HG02870 (cell line): ENCODE data around the gene FXYD6.
"Not testable (repeated sequence)": the region's sequence is repeated elsewhere in the genome, so short reads cannot be mapped to it uniquely, and the experiment has no call there.

ENCODE experiments used
- ATAC-seq: cut with Tn5 transposase; IDR thresholded peaks from one replicate; pipeline ENCODE4 v1.9.1; 2021; ENCODE audit warnings: mild to moderate bottlenecking, moderate library complexity; ENCODE audit not compliant: unreplicated experiment

Gene FXYD6, protein sequence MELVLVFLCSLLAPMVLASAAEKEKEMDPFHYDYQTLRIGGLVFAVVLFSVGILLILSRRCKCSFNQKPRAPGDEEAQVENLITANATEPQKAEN

DNA sequence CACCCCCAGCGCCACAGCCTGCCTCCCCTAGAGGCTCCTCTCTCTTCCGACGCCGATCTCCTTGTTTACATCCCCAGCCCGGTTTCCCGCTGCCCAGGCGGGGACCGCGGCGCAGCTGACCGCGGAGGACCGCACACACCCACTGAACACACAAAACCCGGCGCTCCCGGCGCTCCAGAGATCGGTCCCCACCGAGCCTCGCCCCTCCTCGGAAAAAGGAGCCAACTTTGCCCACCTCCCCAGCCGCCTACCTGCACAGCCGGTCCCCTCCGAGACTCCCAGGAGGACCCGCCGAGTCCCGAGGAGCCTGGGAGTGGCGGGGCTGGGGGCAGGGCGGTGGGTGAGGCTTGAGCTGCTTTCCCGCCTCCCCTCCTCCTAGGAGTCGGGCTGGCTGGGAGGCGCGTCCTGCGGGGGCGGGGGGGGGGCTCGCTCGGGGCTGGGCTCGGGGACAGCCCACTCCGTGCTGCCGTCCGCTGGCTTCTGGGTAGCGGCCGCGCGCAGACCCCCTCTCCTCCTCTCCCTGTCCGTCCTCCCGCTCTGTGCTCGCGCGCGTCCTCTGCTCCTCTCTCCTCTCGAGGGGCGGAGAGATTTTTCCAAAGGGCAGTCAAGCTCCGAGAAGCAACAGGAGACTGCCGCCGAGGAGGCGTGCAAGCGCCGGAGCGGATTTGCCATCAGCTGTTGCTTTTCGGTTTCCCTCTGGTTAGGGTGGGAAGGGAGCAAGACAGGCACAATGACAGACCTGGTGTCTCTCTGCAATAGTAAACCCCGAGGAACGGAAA, at the start of gene FXYD6:
TSS of gene FXYD6 (minus strand) at position 318 of the 779 bp plus-strand sequence. CDS start 33,882 bp downstream, outside the sequence.
- ATAC-seq, result no peak

DNA sequence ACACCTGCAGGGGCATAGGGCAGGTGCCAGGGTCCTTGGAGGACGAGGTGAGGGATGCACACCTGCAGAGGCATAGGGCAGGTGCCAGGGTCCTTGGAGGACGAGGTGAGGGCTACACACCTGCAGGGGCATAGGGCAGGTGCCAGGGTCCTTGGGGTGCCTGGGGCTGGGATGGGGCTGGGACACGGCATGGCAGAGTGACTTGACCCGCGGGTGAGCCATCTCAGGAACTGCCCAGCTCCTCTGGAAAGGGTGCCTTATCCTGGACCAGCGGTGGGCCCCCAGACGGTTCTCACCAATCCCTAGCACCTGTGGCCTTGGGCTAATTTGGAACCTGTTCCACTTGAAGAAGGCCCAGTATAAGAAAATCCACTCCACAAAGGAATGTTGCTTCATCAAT, 49.7 kb upstream of the FXYD6 start:
- ATAC-seq, result not testable (repeated sequence)

DNA sequence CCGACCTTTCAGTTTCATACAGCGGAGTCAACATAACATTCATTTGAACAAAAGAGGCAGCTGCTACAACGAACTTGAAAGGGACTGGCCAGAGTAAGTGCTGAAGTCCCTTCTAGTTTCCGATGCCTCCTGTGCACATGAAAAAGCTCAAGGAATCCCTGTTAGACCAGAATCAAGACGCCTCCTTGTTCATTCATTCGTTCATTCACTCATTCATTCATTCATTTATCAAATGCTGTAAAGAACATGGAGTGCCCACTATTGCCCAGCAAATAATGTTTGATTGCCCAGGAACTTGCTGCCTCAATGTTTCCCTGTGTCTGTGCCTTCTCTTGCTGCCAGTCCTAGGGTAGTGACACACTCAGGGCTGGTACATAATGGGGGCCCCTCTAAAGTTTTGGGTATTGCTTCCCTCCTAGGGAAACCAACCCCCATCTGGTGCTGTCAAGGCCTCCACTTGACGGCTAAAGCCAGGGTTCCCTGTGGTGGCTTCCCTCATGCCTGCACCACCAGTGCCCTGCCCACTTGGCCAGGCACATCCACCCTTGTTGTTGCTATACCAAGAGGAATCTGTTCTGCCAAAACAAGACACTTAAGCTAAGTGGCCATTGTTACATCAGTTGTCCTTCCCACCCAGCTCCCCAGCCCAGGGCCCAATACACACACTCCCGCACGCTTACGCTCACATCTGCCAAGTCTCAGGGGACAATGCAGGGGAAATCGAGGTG, 48.9 kb upstream of the FXYD6 start:
- ATAC-seq, result no peak

DNA sequence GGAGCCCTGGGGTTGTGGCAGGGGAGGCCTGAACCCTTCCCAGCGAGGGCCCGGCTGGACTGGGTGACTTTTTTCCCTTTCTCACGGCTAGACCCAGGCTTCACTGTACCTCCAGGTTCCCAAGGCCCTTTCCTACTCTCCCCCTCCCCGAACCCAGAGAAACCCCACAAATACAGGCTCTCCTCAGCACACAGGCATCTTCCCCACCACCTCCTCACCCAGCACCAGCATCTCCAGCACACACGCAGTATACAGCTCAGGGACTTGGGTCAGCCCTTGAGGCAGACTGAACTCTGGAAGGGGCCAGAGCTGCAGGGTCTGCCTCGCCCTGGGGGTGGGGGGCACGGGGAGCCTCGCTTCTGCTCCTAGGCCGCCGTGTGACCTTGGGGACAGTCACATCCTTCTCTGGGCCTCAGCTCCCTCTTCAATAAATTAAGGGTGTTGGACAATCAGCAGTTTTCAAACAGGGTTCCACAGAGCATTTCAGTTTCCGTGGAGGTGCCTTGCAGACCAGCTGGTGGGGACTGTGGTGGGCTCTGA, 48.2 kb upstream of the FXYD6 start:
- no peak for ATAC-seq

DNA sequence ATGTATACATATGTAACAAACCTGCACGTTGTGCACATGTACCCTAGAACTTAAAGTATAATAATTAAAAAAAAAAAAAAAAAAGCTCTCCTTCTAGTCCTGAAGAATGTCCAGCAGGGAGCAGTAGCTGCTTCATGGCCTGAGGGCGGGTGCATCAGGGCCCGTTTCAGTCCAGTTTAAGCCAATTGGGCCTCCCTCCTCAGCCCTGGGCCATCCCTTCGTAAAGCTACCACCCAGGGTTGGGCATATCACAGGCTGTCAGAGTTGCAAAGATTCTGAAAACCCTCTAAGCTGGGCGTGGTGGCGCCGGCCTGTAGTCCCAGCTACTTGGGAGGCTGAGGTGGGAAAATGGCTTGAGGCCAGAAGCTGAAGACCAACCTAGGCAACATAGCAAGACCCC, 47.3 kb upstream of the FXYD6 start:
- ATAC-seq, result no peak

DNA sequence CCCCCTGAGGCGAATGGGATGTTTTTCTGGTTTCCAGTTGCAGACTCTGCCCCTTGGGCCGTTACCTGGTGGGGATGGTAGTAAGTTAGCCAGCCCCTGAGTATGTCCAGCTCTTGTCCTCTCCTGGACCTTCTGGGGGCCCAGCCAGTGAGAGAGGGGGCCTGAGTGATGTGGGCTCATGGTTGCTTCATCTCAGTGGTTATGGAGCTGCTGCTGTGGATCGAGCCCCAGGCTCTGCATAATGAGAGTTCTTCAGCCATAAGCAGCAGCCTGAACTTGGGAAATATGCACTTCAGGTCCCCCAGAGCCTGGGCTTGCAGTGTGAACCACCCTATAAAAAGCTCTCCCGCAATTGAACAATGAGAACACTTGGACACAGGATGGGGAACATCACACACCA, 46.8 kb upstream of the FXYD6 start:
- no peak for ATAC-seq

DNA sequence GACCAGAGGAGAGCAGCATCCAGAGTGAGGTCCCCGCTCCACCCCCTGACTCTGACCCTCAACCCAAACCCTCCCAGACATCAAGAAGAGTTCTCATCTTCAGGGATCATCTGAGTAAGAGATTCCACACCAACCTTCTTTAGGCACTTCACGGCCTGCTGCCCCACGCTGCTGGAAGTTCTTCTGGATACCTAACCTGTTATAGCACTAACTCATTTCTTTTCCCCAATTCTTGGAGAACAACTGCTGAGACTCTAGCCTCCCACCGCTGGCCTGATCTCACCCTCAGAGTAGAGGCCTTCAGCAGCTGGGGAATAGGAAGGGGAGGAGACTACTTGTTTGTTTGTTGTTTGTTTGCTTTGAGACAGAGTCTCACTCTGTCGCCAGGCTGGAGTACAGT, 45.4 kb upstream of the FXYD6 start:
- no peak for ATAC-seq

DNA sequence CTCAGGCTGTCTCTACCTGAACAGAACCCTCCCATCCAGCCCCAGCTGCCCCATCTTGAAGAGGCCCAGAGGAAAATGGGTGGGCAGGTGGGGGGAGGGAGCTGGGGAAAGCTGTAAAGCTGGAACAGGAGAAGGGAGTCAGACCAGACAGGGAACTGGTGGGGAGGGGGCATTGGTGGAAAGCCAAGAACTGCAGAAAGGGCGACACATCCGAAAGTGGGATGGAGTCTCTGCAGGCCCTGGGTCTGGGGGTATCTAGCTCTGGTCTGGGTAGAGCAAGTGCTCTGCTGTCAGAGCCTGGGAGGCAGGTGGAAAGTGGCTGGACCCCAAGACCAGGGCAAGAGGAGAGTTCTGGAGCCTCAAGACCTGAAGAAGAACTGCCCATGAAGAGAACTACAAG, 45.0 kb upstream of the FXYD6 start:
- no peak for ATAC-seq

DNA sequence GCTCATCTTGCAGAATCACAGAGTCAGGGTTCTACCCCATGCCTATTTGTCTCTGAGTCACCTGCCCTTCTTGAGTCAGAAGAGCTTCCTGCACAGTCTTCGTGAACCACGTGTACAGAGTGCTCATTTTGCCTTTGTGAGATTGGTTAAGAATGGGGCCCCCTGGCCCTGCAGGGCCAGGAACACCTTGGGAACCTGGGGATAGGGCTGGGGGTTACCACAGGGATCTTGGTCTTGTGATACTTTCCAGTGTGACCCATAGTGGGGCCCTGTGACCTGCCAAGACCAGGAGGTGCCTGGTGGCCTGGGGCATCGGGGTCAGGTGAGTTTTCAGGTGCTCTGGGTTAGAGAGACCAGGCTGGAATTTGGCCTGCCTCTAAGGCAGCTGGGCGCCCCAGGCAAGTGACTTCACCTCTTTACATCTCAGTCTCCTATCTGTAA, 43.3 kb upstream of the FXYD6 start:
- no peak for ATAC-seq

DNA sequence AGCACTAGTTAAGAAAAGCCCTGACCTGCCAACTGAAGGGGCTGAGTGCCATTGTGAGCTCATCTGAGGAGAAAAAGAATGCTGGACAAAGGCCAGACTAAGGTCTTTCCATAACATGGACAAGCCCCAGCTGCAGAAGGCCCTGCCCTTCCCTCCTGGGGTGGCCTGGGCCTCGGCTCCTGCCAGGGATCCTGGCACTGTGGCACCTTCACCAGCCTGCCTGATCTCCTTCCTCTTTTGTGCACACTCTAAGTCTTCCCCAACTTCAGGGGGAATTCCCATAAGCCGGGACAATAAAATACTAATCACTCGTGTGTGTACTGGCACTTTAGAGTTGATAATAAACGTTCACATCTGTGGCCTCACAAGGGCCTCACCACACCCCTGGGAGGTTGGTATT, 42.9 kb upstream of the FXYD6 start:
- no peak for ATAC-seq

DNA sequence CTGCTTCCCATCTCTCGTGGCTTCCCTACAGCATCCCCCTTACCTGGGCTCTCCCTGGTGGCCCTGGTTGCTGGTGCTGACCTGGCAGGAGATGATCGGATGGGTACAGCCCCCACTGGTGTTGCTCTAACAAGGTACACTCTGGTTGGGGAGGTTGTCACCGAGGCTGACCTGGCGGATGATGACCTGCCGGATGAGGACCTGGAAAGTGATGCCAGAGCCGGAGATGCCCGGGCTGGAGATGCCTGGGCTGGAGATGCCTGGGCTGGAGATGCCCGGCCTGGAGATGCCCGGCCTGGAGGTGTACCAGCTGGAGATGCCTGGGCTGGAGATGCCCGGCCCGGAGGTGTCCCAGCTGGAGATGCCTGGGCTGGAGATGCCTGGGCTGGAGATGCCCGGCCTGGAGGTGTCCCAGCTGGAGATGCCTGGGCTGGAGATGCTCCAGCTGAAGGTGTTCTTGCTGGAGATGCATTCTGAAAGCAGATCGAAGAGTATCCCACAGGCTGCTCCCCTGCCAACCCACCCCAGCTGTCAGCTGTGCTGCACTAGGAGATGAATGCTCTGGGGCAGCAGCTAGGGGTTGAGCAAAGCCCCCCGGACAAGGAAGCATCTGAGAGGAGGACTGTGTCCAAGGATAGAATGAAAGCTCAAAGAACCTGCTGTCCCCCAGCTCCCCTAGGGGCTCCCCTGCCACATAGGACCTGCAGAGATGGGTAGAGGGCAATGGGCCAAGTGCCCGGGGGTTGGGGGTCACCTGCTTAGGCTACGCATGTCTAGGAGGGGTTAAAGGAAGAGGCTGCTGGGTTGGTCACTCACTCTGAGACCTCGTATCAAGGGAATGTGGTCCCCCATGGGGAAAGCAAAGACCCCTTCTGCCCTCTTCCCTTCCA, 42.2 kb upstream of the FXYD6 start:
- ATAC-seq, result no peak

DNA sequence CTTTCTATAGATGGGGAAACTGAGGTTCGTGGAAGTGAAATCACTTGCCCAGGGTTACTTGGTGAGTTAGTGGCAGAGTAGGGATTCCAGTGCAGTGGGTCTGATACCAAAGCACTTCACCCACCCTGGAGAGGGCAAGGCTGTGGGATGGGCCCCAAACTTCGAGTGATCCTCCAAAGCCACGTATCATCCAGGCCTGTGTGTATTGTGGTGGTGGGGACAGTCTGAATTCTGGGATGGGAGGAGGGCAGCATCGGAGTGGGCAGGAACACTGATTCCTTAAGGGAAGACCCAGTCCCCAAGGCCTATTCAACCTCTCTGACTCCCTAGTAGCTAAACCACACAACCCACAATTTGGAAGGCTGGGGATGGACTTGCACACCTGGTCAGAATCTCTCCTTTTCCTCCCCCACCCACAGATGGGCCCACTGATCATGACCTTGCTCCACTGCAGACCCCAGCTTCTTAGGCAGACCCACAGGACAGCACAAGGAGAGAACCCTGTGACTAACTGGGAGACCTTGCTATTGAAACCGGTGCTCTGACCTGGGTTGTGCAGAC, 41.2 kb upstream of the FXYD6 start:
- ATAC-seq, result no peak

DNA sequence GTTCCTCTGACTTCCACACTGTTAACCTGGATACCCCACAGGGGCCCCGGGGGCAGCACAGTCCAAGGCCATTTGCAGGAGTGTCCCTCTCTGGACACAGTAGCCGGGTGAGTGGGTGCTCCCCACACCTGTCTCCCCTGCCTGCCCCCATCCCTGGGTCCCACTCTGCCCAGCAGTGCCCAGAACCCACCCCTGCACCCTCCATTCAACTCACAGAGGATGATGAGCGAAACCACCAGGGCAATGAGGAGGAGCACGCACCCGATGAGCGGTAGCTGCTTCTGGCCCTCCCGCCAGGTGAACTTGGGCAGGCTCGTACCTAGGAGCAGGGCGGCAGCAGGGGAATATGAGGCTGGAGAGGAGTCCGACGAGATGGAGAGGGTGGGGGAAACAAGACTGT, 40.5 kb upstream of the FXYD6 start:
- ATAC-seq, result no peak

DNA sequence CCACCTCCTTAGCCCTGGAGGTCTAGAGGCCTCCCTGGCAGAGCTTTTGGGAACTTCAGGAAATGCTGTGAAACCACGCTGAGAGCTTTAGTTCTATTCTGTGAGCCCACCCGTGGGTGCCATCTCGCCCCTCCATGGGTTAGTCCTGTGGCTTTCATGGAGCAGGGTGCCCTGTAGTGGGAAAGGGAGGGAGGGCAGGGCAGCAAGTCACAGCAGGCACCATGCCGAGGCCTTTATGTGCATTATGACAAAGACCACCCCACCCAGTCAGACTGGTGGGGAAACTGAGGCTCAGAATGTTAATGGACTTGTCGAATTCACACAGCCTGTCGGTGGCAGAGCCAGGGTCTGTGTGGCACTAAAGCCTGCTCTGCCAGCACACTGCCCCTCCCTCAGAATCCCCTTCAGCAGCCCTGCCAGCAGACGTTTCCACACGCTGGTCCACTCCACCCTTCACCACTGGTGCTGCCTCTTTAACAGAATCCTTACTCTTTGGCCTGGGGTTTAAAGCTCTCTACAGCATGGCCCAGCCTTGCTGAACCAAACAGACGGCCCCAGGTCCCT, 39.3 kb upstream of the FXYD6 start:
- no peak for ATAC-seq

DNA sequence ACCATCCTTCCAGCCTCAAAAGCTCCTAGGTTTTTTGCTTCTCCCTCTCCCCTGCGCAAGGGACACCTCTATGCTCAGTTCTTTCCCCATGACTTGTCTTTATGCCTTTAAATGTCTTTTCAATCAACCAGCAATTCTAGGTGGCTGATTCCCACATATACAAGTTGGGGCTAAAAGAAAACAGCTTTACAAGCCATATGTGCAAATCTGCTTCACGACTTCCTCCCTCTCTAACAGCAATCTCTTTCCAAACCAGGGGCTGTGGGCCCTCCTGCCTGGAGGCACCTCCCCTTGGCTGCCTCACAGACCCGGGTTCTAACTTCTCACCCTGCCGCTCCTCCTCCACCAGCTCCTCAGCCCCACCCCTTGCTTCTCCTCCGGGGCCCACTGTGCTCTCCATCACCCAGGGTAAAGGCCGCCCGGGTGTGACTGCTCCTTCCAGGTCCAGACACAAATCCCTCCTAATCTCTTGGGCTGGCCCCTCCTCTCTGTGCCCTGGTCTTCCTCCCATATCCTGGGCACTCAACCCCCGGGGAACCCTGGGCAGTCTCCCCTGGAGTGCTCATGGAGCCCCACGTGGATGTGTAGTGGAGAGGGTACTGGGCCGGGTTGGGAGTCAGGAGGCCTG, 38.6 kb upstream of the FXYD6 start:
- no peak for ATAC-seq

DNA sequence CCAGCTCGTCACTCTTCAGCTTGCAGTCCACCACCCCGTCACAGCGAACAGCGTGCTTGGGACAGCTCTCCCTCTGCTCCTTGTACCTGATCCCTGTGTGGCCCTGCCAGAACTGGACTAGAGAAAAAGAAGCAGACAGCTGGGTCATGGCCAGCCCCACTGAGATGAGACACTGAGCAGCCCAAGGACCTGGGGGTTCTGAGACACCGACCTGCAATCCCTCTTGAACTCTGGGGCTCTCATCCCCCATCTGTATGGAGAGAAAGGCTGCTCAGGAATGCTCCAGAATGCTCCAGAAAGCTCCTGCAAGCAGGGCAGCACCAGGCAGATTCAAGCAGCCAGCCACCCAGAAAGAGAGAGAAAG, 37.9 kb upstream of the FXYD6 start:
- no peak for ATAC-seq

DNA sequence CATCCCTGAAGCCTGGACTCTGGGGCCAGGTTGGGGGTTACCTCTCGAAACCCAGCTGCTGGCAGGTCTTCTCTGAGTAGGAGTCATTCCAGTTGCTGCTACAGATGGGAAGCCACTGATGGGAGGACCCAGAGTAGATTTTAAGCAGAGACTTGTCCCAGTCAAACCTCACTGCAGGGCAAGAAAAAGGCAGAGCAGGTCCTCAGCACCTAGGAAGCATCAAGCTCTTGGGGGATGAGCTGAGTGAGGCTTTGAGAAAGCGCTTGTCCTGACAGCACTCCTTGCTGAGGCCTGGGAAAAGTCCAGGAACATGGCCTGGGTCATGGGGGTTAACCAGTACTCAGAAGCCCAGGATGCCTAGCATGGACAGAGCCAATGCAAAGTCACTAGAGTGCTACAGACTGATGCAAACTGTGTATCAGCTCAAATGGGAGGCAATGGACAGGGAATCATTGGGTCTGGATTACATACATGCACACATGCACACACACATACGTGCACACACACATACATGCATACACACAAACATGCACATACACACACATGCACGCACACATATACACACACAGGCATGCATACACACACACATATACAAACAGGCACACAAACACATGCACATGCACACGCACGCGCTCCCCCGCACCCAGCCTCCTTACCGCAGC, 37.4 kb upstream of the FXYD6 start:
- ATAC-seq, result no peak

DNA sequence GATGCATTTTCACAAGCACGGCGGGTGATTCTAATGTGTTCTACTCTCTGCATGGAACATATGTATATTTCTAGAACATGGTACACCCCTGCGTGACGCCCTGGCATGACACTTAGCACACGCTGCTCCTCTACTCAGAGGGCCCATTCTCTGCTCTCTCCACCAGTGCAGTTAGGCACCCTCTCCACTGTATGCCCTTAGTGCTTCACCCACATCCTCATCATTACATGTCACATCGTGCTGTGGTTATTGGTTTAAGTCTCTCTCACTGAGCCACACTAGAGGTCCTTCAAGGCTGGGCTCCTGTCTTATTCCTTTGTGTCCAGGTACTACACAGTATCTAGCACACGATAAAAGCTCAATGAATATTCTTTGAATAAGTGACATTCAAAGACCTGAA, 36.0 kb upstream of the FXYD6 start:
- ATAC-seq, result no peak

DNA sequence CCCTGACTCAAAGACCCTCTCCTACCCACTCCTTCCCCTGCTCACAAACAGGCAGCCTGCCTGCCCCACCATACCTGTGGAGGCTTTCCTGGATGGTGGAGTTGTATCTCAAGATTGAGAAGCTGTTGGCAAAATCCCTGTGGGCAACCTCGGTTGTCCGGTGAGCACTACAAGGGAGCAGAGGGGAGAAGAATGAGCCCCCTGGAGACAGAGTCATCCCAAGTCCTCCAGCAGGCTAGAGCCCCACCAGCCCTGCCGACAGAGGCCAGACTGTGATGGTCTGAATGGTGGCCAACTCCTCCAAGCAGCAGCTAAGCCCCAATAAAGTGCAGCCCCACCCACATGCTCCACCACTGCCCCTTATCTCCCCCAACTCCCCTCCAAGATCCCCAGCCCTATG, 35.2 kb upstream of the FXYD6 start:
- ATAC-seq, result no peak
